Measurements from ENCODE around the gene RHOT2. TPM values are rescaled to one million over a fixed set of nuclear protein-coding genes. Genes with fewer than 3 reads are reported as not detected.

The RHOT2 gene
- total and polyA plus RNA-seq, 2 donors (not counting 3 experiments of a cell fraction or from before 2014, with no cell fraction given): 106 to 139 TPM

DNA sequence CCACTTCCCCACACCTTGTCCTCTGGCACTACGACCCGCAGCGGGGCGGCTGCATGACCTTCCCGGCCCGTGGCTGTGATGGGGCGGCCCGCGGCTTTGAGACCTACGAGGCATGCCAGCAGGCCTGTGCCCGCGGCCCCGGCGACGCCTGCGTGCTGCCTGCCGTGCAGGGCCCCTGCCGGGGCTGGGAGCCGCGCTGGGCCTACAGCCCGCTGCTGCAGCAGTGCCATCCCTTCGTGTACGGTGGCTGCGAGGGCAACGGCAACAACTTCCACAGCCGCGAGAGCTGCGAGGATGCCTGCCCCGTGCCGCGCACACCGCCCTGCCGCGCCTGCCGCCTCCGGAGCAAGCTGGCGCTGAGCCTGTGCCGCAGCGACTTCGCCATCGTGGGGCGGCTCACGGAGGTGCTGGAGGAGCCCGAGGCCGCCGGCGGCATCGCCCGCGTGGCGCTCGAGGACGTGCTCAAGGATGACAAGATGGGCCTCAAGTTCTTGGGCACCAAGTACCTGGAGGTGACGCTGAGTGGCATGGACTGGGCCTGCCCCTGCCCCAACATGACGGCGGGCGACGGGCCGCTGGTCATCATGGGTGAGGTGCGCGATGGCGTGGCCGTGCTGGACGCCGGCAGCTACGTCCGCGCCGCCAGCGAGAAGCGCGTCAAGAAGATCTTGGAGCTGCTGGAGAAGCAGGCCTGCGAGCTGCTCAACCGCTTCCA lies 34.4 kb upstream of the RHOT2 start:
- DNase-seq (ENCODE audit: low read depth, low spot score) (no peak), FAIRE-seq (no peak)
- POLR2A ChIA-PET: no interaction called here
- CTCF ChIA-PET: no interaction called here
- Histone ChIP-seq H3K9me1 (replicated peaks; ENCODE audit: control insufficient read depth, extremely low read depth, insufficient read depth, low read length) (no peaks in the 10 kb centered on the region), H3K36me3 (ENCODE audit: control insufficient read depth in 2 of 2, extremely low read depth in 1 of 2, insufficient read depth in 2 of 2, low read length in 2 of 2) (no peaks in the 10 kb centered on the region), H3K79me2 (ENCODE audit: control insufficient read depth, insufficient read depth, low read length) (peaks cover 8% of the 10 kb centered on the region), H2AFZ (ENCODE audit: low read depth, low read length) (no peak overlapping the region), H3K4me3 (replicated peaks in 1 of 3; ENCODE audit: insufficient read depth in 1 of 3, low read depth in 1 of 3, low read length in 3 of 3) (no peak overlapping the region), H3K9ac (replicated peaks; ENCODE audit: extremely low read depth, insufficient read depth, low read length) (no peak overlapping the region), H3K9me3 (replicated peaks; ENCODE audit: control insufficient read depth, insufficient read depth, low read length) (no peaks in the 10 kb centered on the region), H3K27ac (ENCODE audit: insufficient read depth, low read depth, low read length) (no peak overlapping the region), H3K4me2 (ENCODE audit: insufficient read depth, low read length) (no peak overlapping the region), H4K20me1 (replicated peaks; ENCODE audit: control insufficient read depth, extremely low read depth, insufficient read depth, low read length) (no peaks in the 10 kb centered on the region), H3K27me3 (ENCODE audit: control insufficient read depth in 2 of 2, insufficient read depth in 2 of 2, low read length in 2 of 2) (no peaks in the 10 kb centered on the region), H3K4me1 (ENCODE audit: control insufficient read depth, extremely low read depth, insufficient read depth, low read length) (peaks cover 4% of the 10 kb centered on the region)
- no TSS peak for BruUV-seq (replicated peaks)
- TF ChIP-seq MYC (IDR thresholded peaks at IDR 0.05; ENCODE audit: low read depth, low read length): no peak
- TF ChIP-seq POLR2AphosphoS5 (IDR thresholded peaks at IDR 0.05; ENCODE audit: insufficient read depth, low read depth, low read length): no peak
- TF ChIP-seq GATA2 (IDR thresholded peaks at IDR 0.05; ENCODE audit: insufficient read depth, insufficient read length, low read depth, low read length): no peak
- TF ChIP-seq, protein P1, sequence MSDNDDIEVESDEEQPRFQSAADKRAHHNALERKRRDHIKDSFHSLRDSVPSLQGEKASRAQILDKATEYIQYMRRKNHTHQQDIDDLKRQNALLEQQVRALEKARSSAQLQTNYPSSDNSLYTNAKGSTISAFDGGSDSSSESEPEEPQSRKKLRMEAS (IDR thresholded peaks at IDR 0.05; ENCODE audit: insufficient read depth, insufficient read length): no peak
- no peak for TF ChIP-seq JUN (IDR thresholded peaks at IDR 0.05; ENCODE audit: borderline replicate concordance, insufficient read depth, insufficient read length, low read depth)
- no peak for TF ChIP-seq EZH2 (IDR thresholded peaks at IDR 0.05; ENCODE audit: borderline replicate concordance, low read depth, low read length, severe bottlenecking)
- TF ChIP-seq, protein P2, sequence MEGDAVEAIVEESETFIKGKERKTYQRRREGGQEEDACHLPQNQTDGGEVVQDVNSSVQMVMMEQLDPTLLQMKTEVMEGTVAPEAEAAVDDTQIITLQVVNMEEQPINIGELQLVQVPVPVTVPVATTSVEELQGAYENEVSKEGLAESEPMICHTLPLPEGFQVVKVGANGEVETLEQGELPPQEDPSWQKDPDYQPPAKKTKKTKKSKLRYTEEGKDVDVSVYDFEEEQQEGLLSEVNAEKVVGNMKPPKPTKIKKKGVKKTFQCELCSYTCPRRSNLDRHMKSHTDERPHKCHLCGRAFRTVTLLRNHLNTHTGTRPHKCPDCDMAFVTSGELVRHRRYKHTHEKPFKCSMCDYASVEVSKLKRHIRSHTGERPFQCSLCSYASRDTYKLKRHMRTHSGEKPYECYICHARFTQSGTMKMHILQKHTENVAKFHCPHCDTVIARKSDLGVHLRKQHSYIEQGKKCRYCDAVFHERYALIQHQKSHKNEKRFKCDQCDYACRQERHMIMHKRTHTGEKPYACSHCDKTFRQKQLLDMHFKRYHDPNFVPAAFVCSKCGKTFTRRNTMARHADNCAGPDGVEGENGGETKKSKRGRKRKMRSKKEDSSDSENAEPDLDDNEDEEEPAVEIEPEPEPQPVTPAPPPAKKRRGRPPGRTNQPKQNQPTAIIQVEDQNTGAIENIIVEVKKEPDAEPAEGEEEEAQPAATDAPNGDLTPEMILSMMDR (IDR thresholded peaks at IDR 0.05; ENCODE audit: extremely low read depth in 1 of 2, insufficient read depth in 1 of 2, low read depth in 1 of 2, low read length in 2 of 2): no peak
- dilution Hi-C loops (cut with MboI; ENCODE audit: extremely low pct_ligation_motif_present, low sequenced_read_pairs): no loop called here
- intact Hi-C loops (cut with micrococcal nuclease): no loop called here

Data from endothelial cell of umbilical vein (primary cell).